Ramos (cell line): ENCODE results near the gene SH3RF1.

Experiments used
- in situ Hi-C: fragments of 300-500 bp; cut with MboI; formaldehyde crosslinking; loops from one replicate; pipeline ENCODE4 v1.14.3; 2022; ENCODE audit warnings: low sequenced_read_pairs; ENCODE audit not compliant: unreplicated experiment

SH3RF1 gene

DNA sequence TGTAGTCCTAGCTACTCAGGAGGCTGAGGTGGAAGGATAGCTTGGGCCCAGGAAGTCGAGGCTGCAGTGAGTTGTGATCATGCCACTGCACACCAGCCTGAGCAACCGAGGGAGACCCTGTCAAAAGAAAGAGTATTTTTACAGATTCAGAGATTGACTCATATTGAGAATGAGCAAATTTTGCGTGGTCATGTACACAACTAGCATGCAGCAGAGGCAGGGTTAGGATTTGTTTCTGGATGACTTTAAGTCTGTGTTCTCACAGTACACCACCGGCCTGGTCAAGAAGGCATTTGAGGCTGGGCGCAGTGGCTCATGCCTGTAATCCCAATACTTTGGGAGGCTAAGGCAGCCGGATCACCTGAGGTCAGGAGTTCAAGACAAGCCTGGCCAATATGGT lies 215.9 kb downstream of the SH3RF1 start:
- in situ Hi-C loops: no loop called here

DNA sequence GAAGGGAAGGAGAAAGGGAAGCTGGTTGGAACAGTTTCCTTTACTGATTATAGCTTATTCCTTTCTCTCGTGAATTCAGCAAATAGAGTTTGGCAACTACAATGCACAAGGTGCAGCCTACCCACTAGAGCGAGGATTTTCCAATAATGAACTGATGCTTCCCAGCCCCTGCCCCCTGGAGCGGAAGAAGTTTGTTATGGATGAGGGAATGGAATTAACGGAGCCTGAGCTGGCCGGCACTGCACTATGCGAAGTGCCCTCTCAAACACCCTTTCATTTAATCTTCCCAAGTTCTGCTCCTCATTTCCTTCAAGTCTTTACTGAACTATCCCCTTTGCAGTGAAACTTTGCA lies 218.2 kb downstream of the SH3RF1 start:
- in situ Hi-C loops: no loop called here

DNA sequence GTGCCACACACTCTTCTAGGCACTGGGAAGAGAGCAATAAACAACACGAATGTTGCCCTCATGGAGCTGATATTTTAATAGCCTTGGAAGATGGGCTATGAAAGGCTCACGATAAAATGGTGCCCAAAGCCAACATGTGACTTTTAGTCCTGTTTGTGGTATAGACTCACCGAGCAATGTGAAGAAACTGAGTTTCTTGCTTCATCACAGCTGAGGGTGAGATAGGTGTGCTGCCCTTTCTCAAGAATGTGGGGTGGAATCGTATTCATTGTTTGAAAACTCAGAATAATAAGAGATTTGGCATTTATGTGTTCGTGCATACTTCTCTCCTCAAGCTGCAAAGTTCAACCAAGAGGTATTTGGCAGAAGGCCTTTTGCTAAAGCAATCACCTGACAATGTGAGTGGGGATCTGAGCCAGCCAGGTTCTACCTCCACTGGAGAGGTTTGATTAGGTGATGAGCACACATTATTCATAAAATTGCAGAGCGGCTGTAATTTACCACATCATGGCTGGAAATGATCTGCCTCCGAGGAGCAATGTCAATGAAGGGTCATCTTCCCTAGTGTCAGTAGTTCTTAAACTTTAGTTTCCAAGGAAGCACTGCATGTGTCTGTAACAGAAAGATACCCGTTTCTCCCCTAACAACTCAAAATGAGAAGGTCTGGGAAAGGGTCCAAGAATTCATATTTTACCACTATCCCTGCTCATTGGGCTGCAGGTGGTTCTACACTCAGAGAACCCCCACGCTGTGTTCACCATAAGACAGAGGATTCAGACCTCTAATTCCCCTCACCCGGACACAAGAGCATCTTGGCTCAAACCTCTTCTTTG lies 218.8 kb downstream of the SH3RF1 start:
- in situ Hi-C loops: no loop called here

DNA sequence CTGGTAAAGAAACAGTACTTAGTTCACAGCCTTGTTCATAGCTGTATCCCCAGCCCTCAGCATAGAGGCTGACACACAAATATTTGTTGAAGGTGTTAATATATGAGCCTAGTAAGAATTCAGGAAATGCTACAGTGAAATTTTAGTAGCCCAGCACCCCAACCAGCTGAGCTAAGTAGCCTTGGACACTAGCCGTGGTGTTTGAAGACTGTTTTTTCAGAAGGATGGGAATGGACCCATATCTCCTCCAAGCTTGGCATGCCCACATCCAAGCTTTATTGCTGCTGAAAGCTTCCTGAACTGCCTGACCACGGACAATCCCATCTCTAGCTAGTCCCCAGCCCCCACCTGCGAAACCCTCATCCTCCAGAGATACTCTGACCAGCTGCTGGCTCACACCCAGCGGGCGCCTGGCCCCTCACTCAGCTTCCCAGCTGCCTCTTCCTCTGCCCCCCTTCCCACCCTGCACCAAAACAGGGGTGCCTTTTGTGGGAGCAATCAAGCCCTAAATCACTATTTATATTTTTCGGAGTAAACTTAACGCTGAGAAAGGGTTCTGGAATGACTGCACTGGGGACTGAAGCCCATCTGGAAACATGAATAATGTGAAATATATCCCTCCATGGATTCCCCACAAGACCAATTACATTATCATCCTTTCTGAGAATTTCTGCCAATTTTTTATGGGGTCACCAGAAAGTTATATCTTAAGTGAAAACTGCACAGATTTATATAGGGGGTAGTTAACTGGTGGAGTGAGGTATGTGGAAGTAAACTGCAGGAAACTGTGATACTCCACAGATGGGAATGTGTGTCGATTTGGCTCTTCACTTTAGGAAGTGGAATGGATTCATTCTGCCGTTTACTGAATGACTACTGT lies 219.6 kb downstream of the SH3RF1 start:
- in situ Hi-C loops: no loop called here

DNA sequence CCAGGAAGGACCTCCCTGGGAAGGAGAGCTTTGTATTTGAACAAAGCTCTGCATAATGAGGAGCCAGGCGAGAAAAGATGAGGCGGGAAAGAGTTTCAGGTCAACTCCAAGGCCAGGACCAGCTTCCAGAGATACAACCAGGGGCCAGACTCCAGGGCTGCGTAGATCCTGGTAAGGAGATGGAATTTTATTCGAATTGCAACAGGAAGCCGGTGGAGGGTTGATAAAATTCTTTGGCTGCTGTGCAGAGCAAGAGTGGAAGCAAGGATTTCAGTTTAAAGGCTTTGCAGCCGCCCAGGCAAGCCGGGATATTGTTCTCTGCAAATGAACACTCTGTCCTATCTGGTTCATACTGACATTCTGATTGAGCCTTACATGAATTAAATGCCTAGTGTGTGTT lies 220.5 kb downstream of the SH3RF1 start:
- in situ Hi-C loops: no loop called here

DNA sequence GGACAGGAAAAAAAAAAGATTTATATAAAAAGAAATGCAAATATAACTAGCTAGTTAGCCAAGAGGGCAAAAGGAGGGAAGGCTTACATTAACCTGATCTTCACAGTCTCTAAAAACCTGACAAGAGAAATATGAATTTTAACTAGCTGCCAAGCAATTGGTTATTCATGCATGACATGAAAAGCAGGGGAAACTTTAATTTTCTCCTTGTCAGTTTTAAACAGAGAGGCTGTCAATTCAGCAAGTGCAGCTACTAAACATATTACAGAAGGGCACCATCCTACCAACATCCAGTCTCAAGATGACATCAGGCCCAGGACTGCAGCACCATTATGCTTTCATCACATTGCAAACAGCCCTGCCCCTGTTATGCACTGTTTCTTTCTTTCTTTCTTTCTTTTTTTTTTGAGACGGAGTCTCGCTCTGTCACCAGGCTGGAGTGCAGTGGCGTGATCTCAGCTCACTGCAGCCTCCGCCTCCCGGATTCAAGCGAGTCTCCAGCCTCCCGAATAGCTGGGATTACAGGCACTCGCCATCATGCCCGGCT lies 221.8 kb downstream of the SH3RF1 start:
- in situ Hi-C loops: no loop called here

DNA sequence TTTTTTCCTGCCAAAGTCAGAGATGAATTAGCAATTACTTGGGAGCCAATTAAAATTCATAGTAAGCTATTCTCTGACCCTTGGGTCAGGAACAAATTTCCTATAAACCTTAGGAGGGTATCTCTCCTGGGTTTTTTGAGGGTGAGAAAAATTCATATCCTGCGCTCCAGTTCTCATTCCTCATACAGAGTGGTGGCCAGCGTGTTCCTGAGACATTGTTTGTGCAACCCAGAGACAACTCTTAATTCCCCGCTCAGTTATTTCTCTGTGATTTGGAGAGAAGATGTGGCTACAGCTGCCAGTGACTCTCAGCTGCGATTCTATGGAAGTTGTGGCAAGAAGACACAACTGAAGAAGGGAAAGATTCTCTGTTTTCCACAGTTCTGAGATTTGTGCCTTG lies 222.8 kb downstream of the SH3RF1 start:
- in situ Hi-C loops: no loop called here

DNA sequence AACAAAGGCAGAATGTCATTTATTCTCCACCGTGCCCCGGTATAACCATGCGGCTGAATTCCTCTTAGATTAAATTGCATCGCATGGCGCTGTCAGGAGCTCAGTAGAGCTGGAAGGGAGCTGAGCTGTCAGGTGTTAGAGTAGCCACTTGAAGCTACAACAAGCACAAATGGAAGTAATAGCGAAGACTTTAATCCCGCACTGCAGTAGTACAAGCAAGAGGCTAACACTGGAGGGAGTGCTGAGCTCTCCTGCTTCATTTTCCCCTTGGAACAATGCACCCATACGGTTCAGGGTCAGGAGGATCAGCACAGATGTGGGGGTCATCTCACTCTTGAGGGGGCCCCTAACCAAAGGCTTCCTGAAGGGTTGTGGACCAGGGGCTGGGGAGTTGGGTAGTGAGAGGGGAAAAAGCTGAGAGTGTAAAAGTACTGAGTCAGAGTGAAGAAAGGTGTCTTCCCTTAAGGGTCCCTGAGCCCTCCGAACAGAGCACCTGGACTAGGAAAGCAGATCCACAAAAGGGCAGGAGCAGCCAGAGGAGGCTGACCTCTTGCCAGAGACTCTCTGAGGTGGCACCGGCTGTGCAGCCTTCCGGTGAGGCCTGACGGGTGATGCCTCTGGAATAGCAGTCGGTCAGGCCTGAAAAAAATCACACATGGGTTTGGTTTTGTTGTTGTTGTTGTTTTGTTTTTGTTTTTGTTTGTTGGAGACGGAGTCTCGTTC lies 224.7 kb downstream of the SH3RF1 start:
- in situ Hi-C loops: no loop called here

DNA sequence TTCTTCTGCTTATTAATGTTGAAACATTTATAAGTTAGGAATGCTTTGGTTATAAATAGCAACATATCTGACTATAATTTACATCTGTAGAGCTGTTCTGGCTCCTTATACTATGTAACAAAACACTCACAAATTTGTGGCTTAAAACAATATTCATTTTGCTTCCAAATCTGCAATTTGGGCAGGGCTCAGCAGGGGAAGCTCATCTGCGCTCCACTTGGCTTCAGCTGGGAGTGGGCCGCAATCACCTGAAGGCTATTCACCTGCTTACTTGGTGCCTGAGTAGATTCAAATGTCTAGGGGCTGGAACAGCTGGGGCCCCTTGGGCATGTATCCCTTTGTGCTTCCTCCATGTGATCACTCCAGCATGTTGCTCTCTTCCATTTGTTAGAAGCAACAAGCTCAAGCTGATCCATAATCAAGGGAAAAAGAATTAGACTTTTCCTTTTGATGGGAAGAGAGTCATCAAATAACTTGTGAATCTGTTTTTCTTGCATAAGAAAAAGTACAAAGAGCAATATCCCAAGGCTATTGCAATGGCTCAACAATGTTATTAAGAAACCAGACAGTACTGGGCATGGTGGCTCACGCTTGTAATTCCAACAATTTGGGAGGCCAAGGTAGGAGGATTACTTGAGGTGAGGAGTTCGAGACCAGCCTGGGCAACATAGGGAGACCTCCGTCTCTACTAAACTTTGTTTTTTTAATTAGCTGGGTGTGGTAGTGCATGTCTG lies 225.9 kb downstream of the SH3RF1 start:
- in situ Hi-C loops: no loop called here
